SU-DHL-6 (cell line): ENCODE measurements around the gene JTB.

Source experiments
- H2AFZ ChIP-seq: fragments of 200-600 bp; sonication (generic); 2 replicates; pipeline ENCODE4 v1.6.1; 2014; ENCODE audit warnings: low read depth, mild to moderate bottlenecking, moderate library complexity, mixed read lengths, antibody characterized with exemption, low read length; ENCODE audit not compliant: severe bottlenecking
- H3F3A ChIP-seq: fragments of 200-600 bp; shearing (Covaris generic); 2 replicates; pipeline ENCODE4 v1.6.0; 2016; ENCODE audit warnings: antibody characterized with exemption, mild to moderate bottlenecking; ENCODE audit not compliant: insufficient read depth
- H3K27ac ChIP-seq: fragments of 200-600 bp; sonication (generic); 2 replicates; pipeline ENCODE4 v1.5.1; 2016; ENCODE audit warnings: low read depth, mild to moderate bottlenecking, low read length, moderate library complexity, mixed read lengths
- H3K27me3 ChIP-seq: fragments of 200-600 bp; sonication (generic), shearing (Covaris generic); 2 replicates; pipeline ENCODE4 v1.6.0; 2014; ENCODE audit warnings: mild to moderate bottlenecking, low read length
- H3K36me3 ChIP-seq: fragments of 200-600 bp; sonication (generic); 2 replicates; pipeline ENCODE4 v1.6.1; 2014; ENCODE audit warnings: mild to moderate bottlenecking, low read length, mixed read lengths
- H3K4me2 ChIP-seq: fragments of 300-600, 200-600 bp; shearing (Covaris generic), sonication (generic); 2 replicates; pipeline ENCODE4 v1.6.0; 2014; ENCODE audit warnings: low read length, low read depth, mild to moderate bottlenecking; ENCODE audit not compliant: poor library complexity, severe bottlenecking
- H3K4me3 ChIP-seq: fragments of 200-600 bp; sonication (generic); 2 replicates; pipeline ENCODE4 v1.5.1; 2014; ENCODE audit warnings: antibody characterized with exemption, low read length, mild to moderate bottlenecking, mixed read lengths; ENCODE audit not compliant: insufficient read depth, poor library complexity, severe bottlenecking
- H3K79me2 ChIP-seq: fragments of 200-600 bp; sonication (generic); 2 replicates; pipeline ENCODE4 v1.6.1; 2014; ENCODE audit warnings: mild to moderate bottlenecking, low read length, moderate library complexity; ENCODE audit not compliant: insufficient read depth
- H3K9ac ChIP-seq: fragments of 200-600 bp; sonication (generic); 2 replicates; pipeline ENCODE4 v1.7.0; 2014; ENCODE audit warnings: mild to moderate bottlenecking, low read length
- H3K9me2 ChIP-seq: fragments of 200-600 bp; sonication (generic); replicated peaks from 2 replicates; pipeline ENCODE4 v1.6.1; 2014; ENCODE audit warnings: low read length; ENCODE audit not compliant: insufficient read depth
- H3K9me3 ChIP-seq: fragments of 200-600 bp; sonication (generic); 2 replicates; pipeline ENCODE4 v1.6.1; 2014; ENCODE audit warnings: low read length, mixed read lengths; ENCODE audit not compliant: insufficient read depth
- H4K20me1 ChIP-seq: fragments of 200-600 bp; sonication (generic); 2 replicates; pipeline ENCODE4 v1.6.1; 2014; ENCODE audit warnings: low read depth, mild to moderate bottlenecking, antibody characterized with exemption, low read length, moderate library complexity, mixed read lengths
- CTCF ChIP-seq: fragments of 200-600 bp; sonication (generic); IDR thresholded peaks from one replicate; pipeline ENCODE4 v1.5.1; 2017; ENCODE audit warnings: antibody characterized with exemption, mild to moderate bottlenecking, low read length, moderate library complexity; ENCODE audit not compliant: insufficient read depth, poor library complexity, severe bottlenecking
- EZH2phosphoT487 ChIP-seq: fragments of 200-600 bp; sonication (generic), shearing (Covaris generic); conservative IDR thresholded peaks from 2 replicates; pipeline ENCODE4 v1.6.1; 2018; ENCODE audit warnings: mild to moderate bottlenecking, antibody characterized with exemption, low read length, moderate library complexity, mixed read lengths

The JTB gene

GRCh38 chr1:153942766-153943549 lies 34.5 kb downstream of the JTB start:
- H3K4me2 ChIP-seq, result no peak overlapping the region
- H3K27ac ChIP-seq, result no peak overlapping the region
- TF ChIP-seq EZH2phosphoT487 (no peak), CTCF (no peak)
- peaks cover 24% of the 10 kb centered on the region for H3F3A ChIP-seq
- H3K4me3 ChIP-seq, result no peak overlapping the region
- H2AFZ ChIP-seq, result no peak overlapping the region
- H4K20me1 ChIP-seq, result no peaks in the 10 kb centered on the region
- peaks cover 31% of the 10 kb centered on the region for H3K79me2 ChIP-seq
- no peaks in the 10 kb centered on the region for H3K9me3 ChIP-seq
- H3K36me3 ChIP-seq, result no peaks in the 10 kb centered on the region
- no peak overlapping the region for H3K9ac ChIP-seq
- no peaks in the 10 kb centered on the region for H3K27me3 ChIP-seq
- no peaks in the 10 kb centered on the region for H3K9me2 ChIP-seq

GRCh38 chr1:153941826-153942725 lies 35.4 kb downstream of the JTB start:
- H3K9me3 ChIP-seq, result no peaks in the 10 kb centered on the region
- H3K79me2 ChIP-seq, result peaks cover 31% of the 10 kb centered on the region
- no peak overlapping the region for H3K27ac ChIP-seq
- H3K36me3 ChIP-seq, result no peaks in the 10 kb centered on the region
- H3K4me2 ChIP-seq, result no peak overlapping the region
- H4K20me1 ChIP-seq, result no peaks in the 10 kb centered on the region
- no peak overlapping the region for H3K4me3 ChIP-seq
- H3K9ac ChIP-seq, result no peak overlapping the region
- no peaks in the 10 kb centered on the region for H3K9me2 ChIP-seq
- peaks cover 16% of the 10 kb centered on the region for H3F3A ChIP-seq
- H3K27me3 ChIP-seq, result no peaks in the 10 kb centered on the region
- H2AFZ ChIP-seq, result no peak overlapping the region
- TF ChIP-seq EZH2phosphoT487, result no peak
- TF ChIP-seq CTCF, result no peak

- Histone ChIP-seq H3K4me3 (no peak overlapping the region), H3K36me3 (no peaks in the 10 kb centered on the region), H3K9me3 (no peaks in the 10 kb centered on the region), H3F3A (peaks cover 12% of the 10 kb centered on the region), H3K9me2 (no peaks in the 10 kb centered on the region), H3K9ac (no peak overlapping the region), H3K4me2 (no peak overlapping the region), H3K27me3 (no peaks in the 10 kb centered on the region), H3K79me2 (peaks cover 31% of the 10 kb centered on the region), H3K27ac (no peak overlapping the region), H2AFZ (no peak overlapping the region), H4K20me1 (no peaks in the 10 kb centered on the region)
- no peak for TF ChIP-seq CTCF
- no peak for TF ChIP-seq EZH2phosphoT487
Observed at GRCh38 chr1:153940756-153941155, 36.7 kb downstream of the JTB start.
